ACC112 (cell line): ENCODE results near the gene ABCG2.
"Not testable (repeated sequence)": the region's sequence is repeated elsewhere in the genome, so short reads cannot be mapped to it uniquely, and the experiment has no call there.

Experiments used
- H2AFZ ChIP-seq: fragments of 200-600 bp; sonication (generic); one replicate; pipeline ENCODE4 v1.6.0; 2017; ENCODE audit warnings: antibody characterized with exemption, low read length; ENCODE audit not compliant: unreplicated experiment
- H3K27ac ChIP-seq: fragments of 200-600 bp; sonication (generic); 2 replicates; pipeline ENCODE4 v1.5.1; 2014; ENCODE audit warnings: low read depth, mild to moderate bottlenecking, antibody characterized with exemption, low read length, moderate library complexity
- H3K27me3 ChIP-seq: fragments of 200-600 bp; sonication (generic); 2 replicates; pipeline ENCODE4 v1.6.1; 2014; ENCODE audit warnings: mild to moderate bottlenecking, antibody characterized with exemption, low read length, moderate library complexity, mixed read lengths; ENCODE audit not compliant: insufficient read depth
- H3K36me3 ChIP-seq: fragments of 200-600 bp; sonication (generic); 2 replicates; pipeline ENCODE4 v1.6.1; 2016; ENCODE audit warnings: mild to moderate bottlenecking, antibody characterized with exemption, low read length, moderate library complexity, mixed read lengths; ENCODE audit not compliant: insufficient read depth
- H3K4me1 ChIP-seq: fragments of 200-600 bp; sonication (generic); one replicate; pipeline ENCODE4 v1.6.1; 2016; ENCODE audit warnings: low read length, mixed read lengths; ENCODE audit not compliant: insufficient read depth, unreplicated experiment, control insufficient read depth
- H3K4me3 ChIP-seq: fragments of 200-600 bp; sonication (generic); 2 replicates; pipeline ENCODE4 v1.5.1; 2014; ENCODE audit warnings: mild to moderate bottlenecking, low read depth, low read length
- H3K79me2 ChIP-seq: fragments of 200-600 bp; sonication (generic); one replicate; pipeline ENCODE4 v1.6.0; 2016; ENCODE audit warnings: low read length; ENCODE audit not compliant: control insufficient read depth, unreplicated experiment, insufficient read depth

The ABCG2 gene

DNA sequence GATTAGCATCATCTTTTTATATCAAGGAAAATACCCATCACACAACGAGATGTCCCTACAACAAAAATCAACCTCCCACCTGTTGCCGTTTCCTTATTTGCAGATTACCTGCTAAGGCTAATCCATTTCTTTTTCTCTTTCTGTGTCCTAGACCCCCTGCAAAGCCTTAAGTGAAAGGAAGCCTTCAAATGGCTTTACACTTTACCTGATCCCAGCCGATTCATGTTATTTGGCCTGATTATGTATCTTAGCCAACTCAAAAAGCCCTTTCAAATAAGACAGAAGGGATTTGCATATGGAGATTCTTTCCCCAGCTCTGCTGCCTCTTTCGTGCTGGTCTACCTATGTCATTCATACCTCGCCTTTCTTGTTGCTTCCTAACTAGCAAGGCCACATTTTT lies 14.4 kb downstream of the ABCG2 start:
- H3K27me3 ChIP-seq: no peaks in the 10 kb centered on the region
- H3K27ac ChIP-seq: no peak overlapping the region
- no peak overlapping the region for H3K4me3 ChIP-seq
- no peak overlapping the region for H2AFZ ChIP-seq
- no peaks in the 10 kb centered on the region for H3K36me3 ChIP-seq
- no peaks in the 10 kb centered on the region for H3K79me2 ChIP-seq
- H3K4me1 ChIP-seq: peaks cover 14% of the 10 kb centered on the region

DNA sequence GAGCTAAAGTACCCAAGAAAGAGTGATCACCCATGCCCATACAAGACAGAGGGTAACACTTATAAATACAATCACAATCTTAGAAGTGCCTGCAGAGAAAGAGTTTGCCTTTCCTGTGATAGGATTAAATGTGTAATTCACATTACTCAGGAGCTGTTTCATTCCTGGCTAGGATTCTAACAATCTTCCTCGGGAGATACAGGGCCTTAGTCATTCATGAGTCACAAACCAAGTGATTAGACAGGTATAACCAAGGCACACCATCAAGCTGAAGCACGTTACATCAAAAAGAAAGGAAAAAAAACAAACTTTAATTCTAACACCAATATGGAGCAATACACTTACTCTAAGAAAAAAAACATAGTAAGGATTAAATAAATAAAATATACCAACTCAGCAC lies 14.9 kb downstream of the ABCG2 start:
- no peak overlapping the region for H2AFZ ChIP-seq
- H3K4me3 ChIP-seq: no peak overlapping the region
- H3K27me3 ChIP-seq: no peaks in the 10 kb centered on the region
- H3K79me2 ChIP-seq: no peaks in the 10 kb centered on the region
- H3K36me3 ChIP-seq: no peaks in the 10 kb centered on the region
- H3K4me1 ChIP-seq: peaks cover 19% of the 10 kb centered on the region
- peak overlapping the region; percentile 35 for H3K27ac ChIP-seq

DNA sequence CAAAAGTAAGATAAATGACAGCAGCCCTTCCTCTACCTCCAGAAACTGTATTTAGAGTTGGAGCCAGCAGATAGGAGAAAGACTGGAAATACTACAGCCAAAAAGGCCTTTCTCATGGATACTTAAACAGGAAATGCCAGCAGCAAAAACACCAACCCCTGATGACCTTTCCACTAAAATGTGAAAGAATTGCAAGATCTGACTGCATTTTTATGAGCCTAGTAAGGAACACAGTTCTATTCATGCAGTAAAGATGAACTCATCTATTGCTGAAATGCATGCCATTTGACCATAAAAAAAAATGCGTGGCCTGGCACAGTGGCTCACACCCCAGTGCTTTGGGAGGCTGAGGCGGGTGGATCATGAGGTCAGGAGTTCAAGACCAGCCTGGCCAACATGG lies 19.9 kb downstream of the ABCG2 start:
- no peaks in the 10 kb centered on the region for H3K27me3 ChIP-seq
- no peaks in the 10 kb centered on the region for H3K36me3 ChIP-seq
- H3K27ac ChIP-seq: peak overlapping the region; percentile 91

DNA sequence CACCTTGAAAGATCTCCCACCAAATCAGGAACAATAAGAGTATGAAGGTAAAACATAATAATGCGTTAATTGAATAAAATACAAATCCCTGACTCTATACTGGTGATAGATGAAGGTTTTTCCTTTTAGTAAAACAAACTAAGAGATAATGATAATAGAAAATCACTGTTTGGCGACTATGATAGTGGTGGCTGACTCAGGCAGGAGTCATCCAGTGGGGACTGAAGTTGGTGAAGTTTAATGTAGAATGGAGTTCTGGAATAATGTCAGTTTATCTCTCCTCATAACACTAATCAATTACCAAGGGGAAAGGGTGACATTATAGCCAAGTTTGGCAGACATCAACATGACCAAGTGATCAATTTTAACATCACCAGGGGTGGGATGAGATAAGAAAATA lies 21.3 kb downstream of the ABCG2 start:
- no peaks in the 10 kb centered on the region for H3K27me3 ChIP-seq
- H2AFZ ChIP-seq: no peak overlapping the region
- H3K4me3 ChIP-seq: peak overlapping the region; percentile 18; the same call in 1 of the 2 replicates
- peaks cover 26% of the 10 kb centered on the region for H3K4me1 ChIP-seq
- H3K36me3 ChIP-seq: no peaks in the 10 kb centered on the region
- H3K79me2 ChIP-seq: no peaks in the 10 kb centered on the region
- H3K27ac ChIP-seq: peak overlapping the region; percentile 91

More for the DNA sequence above, 19.9 kb downstream of the ABCG2 start:
- H3K4me1 ChIP-seq: peaks cover 33% of the 10 kb centered on the region
- no peak overlapping the region for H2AFZ ChIP-seq
- no peak overlapping the region for H3K4me3 ChIP-seq
- no peaks in the 10 kb centered on the region for H3K79me2 ChIP-seq

DNA sequence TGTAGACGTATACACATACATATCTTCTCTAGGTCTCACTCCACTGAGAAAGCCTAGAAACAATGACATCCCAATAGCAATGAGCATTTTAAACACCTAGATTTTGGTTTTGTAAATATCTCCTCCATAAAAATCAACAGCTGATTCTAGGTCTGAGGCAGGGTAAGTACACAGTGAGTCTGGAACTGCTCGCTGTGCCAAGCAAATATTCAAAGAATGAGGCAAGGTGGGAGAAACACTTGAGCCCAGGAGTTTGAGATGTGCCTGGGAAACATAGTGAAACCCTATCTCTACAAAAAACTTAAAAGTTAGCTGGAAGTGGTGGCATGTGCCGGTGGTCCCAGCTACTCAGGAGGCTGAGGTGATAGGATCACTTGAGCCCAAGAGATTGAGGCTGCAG lies 22.2 kb downstream of the ABCG2 start:
- H3K4me1 ChIP-seq: peaks cover 22% of the 10 kb centered on the region
- no peaks in the 10 kb centered on the region for H3K79me2 ChIP-seq
- no peak overlapping the region for H3K27ac ChIP-seq
- no peaks in the 10 kb centered on the region for H3K27me3 ChIP-seq
- no peaks in the 10 kb centered on the region for H3K36me3 ChIP-seq
- no peak overlapping the region for H2AFZ ChIP-seq
- H3K4me3 ChIP-seq: no peak overlapping the region

DNA sequence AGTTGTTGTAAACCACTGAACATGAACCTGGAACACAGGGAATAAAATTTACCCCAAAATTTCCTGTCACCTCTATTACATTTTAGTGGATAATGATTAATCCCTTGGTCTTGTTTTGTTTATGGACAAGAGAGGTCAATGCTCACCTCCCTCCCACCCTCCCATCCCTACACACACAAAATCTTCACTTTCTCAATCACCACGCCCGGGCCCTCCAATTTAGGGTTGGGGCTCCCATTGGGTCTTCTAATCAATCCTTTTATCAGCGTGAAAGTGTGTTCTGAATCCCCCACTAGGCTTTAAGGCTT lies 23.1 kb downstream of the ABCG2 start:
- H3K36me3 ChIP-seq: no peaks in the 10 kb centered on the region
- no peak overlapping the region for H3K27ac ChIP-seq
- no peaks in the 10 kb centered on the region for H3K27me3 ChIP-seq
- no peaks in the 10 kb centered on the region for H3K79me2 ChIP-seq
- H2AFZ ChIP-seq: no peak overlapping the region
- H3K4me1 ChIP-seq: peaks cover 22% of the 10 kb centered on the region
- no peak overlapping the region for H3K4me3 ChIP-seq

DNA sequence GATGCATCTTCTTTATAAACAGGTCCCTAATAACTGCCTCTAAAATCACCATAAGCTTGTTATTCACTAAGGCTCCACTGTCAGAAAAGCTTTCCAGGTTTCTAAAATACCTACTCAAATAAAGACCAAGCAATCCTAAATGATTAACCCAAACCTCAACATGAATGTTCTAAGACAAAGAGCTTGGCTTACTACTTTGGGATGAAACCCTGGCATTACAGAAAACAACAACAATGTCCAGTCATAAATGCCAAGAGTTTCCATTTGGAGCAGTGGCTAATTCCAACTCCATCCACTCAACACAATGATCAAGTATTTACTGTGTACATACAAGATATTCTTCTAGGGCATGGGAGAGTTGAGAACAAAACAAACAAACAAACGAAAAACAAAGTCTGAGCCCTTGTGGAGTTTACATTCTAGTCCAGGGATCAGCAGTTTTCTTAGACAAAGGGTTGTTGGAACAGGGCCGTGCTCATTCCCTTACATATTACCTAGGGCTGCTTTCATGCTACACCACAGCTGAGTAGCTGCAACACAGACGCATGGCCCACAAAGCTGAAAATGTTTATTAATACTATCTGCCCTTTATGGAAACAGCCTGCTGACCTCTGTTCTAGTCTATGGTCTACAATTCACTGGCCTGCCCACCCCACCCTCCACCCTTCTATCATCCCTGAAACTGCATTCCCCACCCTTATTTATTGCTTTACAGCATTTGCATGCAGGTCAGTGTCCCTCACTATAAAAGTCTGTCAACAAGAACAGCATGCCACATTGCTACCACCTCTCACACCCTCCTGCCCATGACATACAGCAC lies 23.7 kb downstream of the ABCG2 start:
- Histone ChIP-seq H3K27ac (no peak overlapping the region), H3K79me2 (no peaks in the 10 kb centered on the region), H3K27me3 (no peaks in the 10 kb centered on the region), H2AFZ (no peak overlapping the region), H3K4me1 (peaks cover 22% of the 10 kb centered on the region), H3K36me3 (no peaks in the 10 kb centered on the region), H3K4me3 (no peak overlapping the region)

DNA sequence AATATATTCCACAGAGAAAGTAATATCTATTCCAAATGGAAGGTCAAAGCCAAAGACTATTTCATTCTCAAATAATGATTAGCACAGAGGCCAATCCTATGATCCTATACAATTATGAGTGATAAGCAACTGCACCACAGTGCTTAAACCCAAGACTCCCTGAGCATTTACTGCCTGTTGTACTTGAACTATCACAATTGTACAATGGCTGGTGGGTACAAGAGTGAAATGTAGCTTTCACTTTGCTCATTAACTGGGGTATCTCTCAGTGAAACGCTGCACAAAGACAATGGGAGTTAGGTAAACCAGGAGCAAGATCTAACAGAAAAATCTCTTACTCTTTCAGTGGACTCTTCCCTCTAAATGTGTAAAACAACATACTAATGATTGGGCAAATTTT lies 24.3 kb downstream of the ABCG2 start:
- no peak overlapping the region for H3K4me3 ChIP-seq
- H3K27me3 ChIP-seq: no peaks in the 10 kb centered on the region
- no peaks in the 10 kb centered on the region for H3K36me3 ChIP-seq
- no peak overlapping the region for H2AFZ ChIP-seq
- H3K79me2 ChIP-seq: no peaks in the 10 kb centered on the region
- H3K27ac ChIP-seq: no peak overlapping the region
- H3K4me1 ChIP-seq: peaks cover 21% of the 10 kb centered on the region

DNA sequence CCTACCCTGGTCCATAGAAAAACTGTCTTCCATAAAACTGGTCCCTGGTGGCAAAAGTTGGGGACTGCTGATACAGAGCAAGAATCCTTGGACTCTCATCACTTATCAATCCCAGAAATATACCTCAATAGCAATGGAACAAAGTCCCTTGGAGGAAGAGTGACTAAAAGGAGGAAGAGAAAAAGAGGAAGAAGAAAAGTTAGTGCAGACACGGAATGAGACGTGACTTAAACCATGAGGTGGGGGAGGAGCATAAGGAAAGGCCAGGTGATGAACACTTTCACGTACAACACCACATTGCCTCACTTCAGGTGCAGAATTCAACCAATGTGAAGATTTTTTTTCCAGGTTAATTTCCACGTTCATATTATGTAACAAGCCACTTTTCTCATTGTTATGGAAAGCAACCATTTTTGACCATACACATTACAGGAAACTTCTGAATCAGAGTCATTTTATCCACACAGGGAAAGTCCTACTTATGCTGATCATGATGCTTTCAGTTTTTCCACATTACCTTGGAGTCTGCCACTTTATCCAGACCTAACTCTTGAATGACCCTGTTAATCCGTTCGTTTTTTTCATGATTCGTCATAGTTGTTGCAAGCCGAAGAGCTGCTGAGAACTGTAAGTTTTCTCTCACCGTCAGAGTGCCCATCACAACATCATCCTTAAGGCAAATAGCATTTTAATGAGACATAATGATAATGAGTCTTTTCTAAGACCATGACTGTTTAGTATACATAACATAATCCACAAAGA lies 27.7 kb downstream of the ABCG2 start:
- no peak overlapping the region for H3K27ac ChIP-seq
- no peak overlapping the region for H2AFZ ChIP-seq
- no peaks in the 10 kb centered on the region for H3K27me3 ChIP-seq
- no peak overlapping the region for H3K4me3 ChIP-seq
- H3K79me2 ChIP-seq: no peaks in the 10 kb centered on the region
- no peaks in the 10 kb centered on the region for H3K4me1 ChIP-seq
- H3K36me3 ChIP-seq: no peaks in the 10 kb centered on the region

DNA sequence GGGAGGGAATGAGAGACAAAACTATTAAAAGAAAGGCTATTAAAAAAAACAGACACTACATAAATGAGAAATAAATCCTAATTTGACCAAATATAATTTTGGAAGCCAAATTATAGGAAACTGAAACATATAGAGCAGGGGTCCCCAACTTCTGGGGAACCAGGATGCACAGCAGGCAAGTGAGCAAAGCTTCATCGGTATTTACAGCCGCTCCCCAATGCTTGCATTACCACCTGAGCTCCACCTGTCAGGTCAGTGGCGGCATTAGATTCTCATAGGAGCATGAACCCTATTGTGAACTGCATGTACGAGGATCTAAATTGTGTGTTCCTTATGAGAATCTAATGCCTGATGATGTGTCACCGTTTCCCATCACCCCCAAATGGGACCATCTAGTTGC lies 28.4 kb downstream of the ABCG2 start:
- Histone ChIP-seq H3K27ac (no peak overlapping the region), H3K4me1 (no peaks in the 10 kb centered on the region), H2AFZ (no peak overlapping the region), H3K27me3 (no peaks in the 10 kb centered on the region), H3K4me3 (no peak overlapping the region), H3K79me2 (no peaks in the 10 kb centered on the region), H3K36me3 (no peaks in the 10 kb centered on the region)

DNA sequence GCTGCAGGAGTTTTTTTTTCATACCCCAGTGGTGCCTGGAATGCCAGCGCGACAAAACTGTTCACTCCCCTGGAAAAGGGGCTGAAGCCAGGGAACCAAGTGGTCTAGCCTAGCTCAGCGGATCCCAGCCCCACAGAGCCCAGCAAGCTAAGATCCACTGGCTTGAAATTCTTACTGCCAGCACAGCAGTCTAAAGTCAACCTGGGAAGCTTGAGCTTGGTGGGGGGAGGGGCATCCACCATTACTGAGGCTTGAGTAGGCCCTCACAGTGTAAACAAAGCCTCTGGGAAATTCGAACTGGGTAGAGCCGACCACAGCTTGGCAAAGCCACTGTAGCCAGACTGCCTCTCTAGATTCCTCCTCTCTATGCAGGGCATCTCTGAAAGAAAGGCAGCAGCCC lies 36.2 kb downstream of the ABCG2 start:
- H3K4me1 ChIP-seq, H3K4me3 ChIP-seq, H3K79me2 ChIP-seq, H3K27me3 ChIP-seq, H3K36me3 ChIP-seq, H3K27ac ChIP-seq, H2AFZ ChIP-seq: not testable (repeated sequence)
